GM12878 (cell line): ENCODE data around the gene MEIOB. TPM values are rescaled to one million over a fixed set of nuclear protein-coding genes. Genes with fewer than 3 reads are reported as not detected.

ENCODE experiments used
- ATAC-seq: fragments of 200-7000 bp; cut with Tn5 transposase; 3 replicates; pipeline ENCODE4 v1.9.1; 2020; ENCODE audit warnings: mild to moderate bottlenecking, moderate library complexity
- BruUV-seq: library from RNA; stranded (reverse); fragments of 400-500 nt; replicated peaks from 2 replicates; lab custom pipeline; 2021; lab: Mats Ljungman, UMichigan
- CTCF ChIA-PET: fragments of 300-600 bp; sonication (Branson Sonifier 250); formaldehyde crosslinking; extraction: SDS; loops from one replicate; lab custom pipeline; 2021; ENCODE audit warnings: inconsistent platforms; lab: Yijun Ruan, JAX
- POLR2A ChIA-PET: fragments of 350-600 bp; formaldehyde crosslinking; extraction: SDS; loops from one replicate; lab custom pipeline; 2021; ENCODE audit warnings: inconsistent platforms; lab: Charles Lee
- RAD21 ChIA-PET: fragments of 300-600 bp; sonication (Branson Sonifier 250); formaldehyde crosslinking; loops from one replicate; lab custom pipeline; 2023; ENCODE audit warnings: antibody characterized with exemption; ENCODE audit not compliant: unreplicated experiment; lab: Charles Lee
- SMC1A ChIA-PET: fragments of 300-600 bp; sonication (Branson Sonifier 250); formaldehyde crosslinking; loops from one replicate; lab custom pipeline; 2023; ENCODE audit not compliant: unreplicated experiment, uncharacterized antibody; lab: Charles Lee
- DNase-seq: peaks from one replicate; pipeline ENCODE4 v3.0.0-alpha.2; 2011; ENCODE audit warnings: low read depth, low spot score
- FAIRE-seq: peaks from 3 replicates; lab custom pipeline; 2011; peaks lifted over from hg19 to GRCh38; lab: Jason Lieb, UNC
- H2AFZ ChIP-seq: 2 replicates; pipeline ENCODE4 v1.6.0; 2011; ENCODE audit warnings: low read depth, low read length, control low read depth; ENCODE audit not compliant: control insufficient read depth
- H3K27ac ChIP-seq: 2 replicates; pipeline ENCODE4 v1.5.1; 2011; ENCODE audit warnings: control low read depth; ENCODE audit not compliant: control insufficient read depth, insufficient read depth
- H3K27me3 ChIP-seq, 2 experiments: replicated peaks in 1 of 2; 2 replicates each; pipeline versions ENCODE4 v1.6.0 to v1.6.1; 2011; ENCODE audit warnings: low read length in 1 of 2; ENCODE audit not compliant: control insufficient read depth in 2 of 2, insufficient read depth in 2 of 2
- H3K36me3 ChIP-seq, 2 experiments: 2 replicates each; pipeline ENCODE4 v1.5.1; 2011; ENCODE audit warnings: low read length in 1 of 2; ENCODE audit not compliant: control insufficient read depth in 2 of 2, insufficient read depth in 2 of 2
- H3K4me1 ChIP-seq: 2 replicates; pipeline ENCODE4 v1.6.1; 2011; ENCODE audit warnings: mild to moderate bottlenecking, low read length, moderate library complexity, mixed read lengths; ENCODE audit not compliant: control insufficient read depth, insufficient read depth
- H3K4me2 ChIP-seq: 2 replicates; pipeline ENCODE4 v1.6.0; 2011; ENCODE audit warnings: control low read depth; ENCODE audit not compliant: control insufficient read depth, insufficient read depth
- H3K4me3 ChIP-seq: fragments of 200-600 bp; sonication (generic); 2 replicates; pipeline ENCODE4 v1.5.1; 2016
- H3K79me2 ChIP-seq: 2 replicates; pipeline ENCODE4 v1.6.0; 2011; ENCODE audit warnings: low read length; ENCODE audit not compliant: control insufficient read depth, insufficient read depth
- H3K9ac ChIP-seq: 2 replicates; pipeline ENCODE4 v1.8.0; 2011; ENCODE audit warnings: low read length, control low read depth, mixed read lengths; ENCODE audit not compliant: control insufficient read depth, insufficient read depth
- H3K9me3 ChIP-seq: replicated peaks from 3 replicates; pipeline ENCODE4 v1.5.1; 2011; ENCODE audit warnings: mild to moderate bottlenecking, low read length; ENCODE audit not compliant: control insufficient read depth, insufficient read depth
- H4K20me1 ChIP-seq: 2 replicates; pipeline ENCODE4 v1.6.0; 2011; ENCODE audit not compliant: control insufficient read depth, insufficient read depth
- BCL11A ChIP-seq: IDR thresholded peaks from 2 replicates; pipeline ENCODE4 v1.6.1; 2011; ENCODE audit warnings: low read depth, low read length
- BHLHE40 ChIP-seq, 2 experiments: fragments of 450-650 bp in 1 of 2; IDR thresholded peaks; 2 replicates each; pipeline ENCODE4 v1.6.1; 2011 to 2017; ENCODE audit warnings: low read depth in 2 of 2, borderline replicate concordance in 1 of 2, improper control_type of control experiment in 1 of 2, low read length in 1 of 2, mild to moderate bottlenecking in 1 of 2
- CTCF ChIP-seq, 3 experiments: IDR thresholded peaks in 2 of 3; conservative IDR thresholded peaks in 1 of 3; 2 replicates each; pipeline ENCODE4 v1.5.1; 2011; ENCODE audit warnings: low read depth in 3 of 3, low read length in 3 of 3, mild to moderate bottlenecking in 3 of 3, control low read depth in 2 of 3, moderate library complexity in 2 of 3, inconsistent platforms in 1 of 3, mixed read lengths in 1 of 3; ENCODE audit not compliant: control insufficient read depth in 2 of 3, insufficient read depth in 1 of 3; ENCODE audit errors: extremely low read depth in 1 of 3
- E4F1 ChIP-seq: fragments of 450-650 bp; IDR thresholded peaks from 2 replicates; pipeline ENCODE4 v1.6.1; 2018; ENCODE audit warnings: borderline replicate concordance, mild to moderate bottlenecking; ENCODE audit not compliant: partially characterized antibody
- HDGF ChIP-seq: fragments of 450-650 bp; IDR thresholded peaks from 2 replicates; pipeline ENCODE4 v1.6.1; 2016; ENCODE audit warnings: antibody characterized with exemption
- IKZF1 ChIP-seq: fragments of 450-650 bp; conservative IDR thresholded peaks from 2 replicates; pipeline ENCODE4 v1.6.1; 2017; ENCODE audit warnings: antibody characterized with exemption, mild to moderate bottlenecking
- JUND ChIP-seq: IDR thresholded peaks from 2 replicates; pipeline ENCODE4 v1.6.1; 2012; ENCODE audit warnings: low read depth, mild to moderate bottlenecking, low read length, improper control_type of control experiment, moderate library complexity
- NBN ChIP-seq: fragments of 450-650 bp; IDR thresholded peaks from 2 replicates; pipeline ENCODE4 v1.6.1; 2016
- NFYA ChIP-seq: IDR thresholded peaks from 2 replicates; pipeline ENCODE4 v1.6.1; 2011; ENCODE audit warnings: low read depth, mild to moderate bottlenecking, low read length, improper control_type of control experiment, borderline replicate concordance
- NRF1 ChIP-seq: conservative IDR thresholded peaks from 2 replicates; pipeline ENCODE4 v1.6.1; 2011; ENCODE audit warnings: mild to moderate bottlenecking, low read depth, low read length, improper control_type of control experiment
- PAX5 ChIP-seq: IDR thresholded peaks from 2 replicates; pipeline ENCODE4 v1.6.1; 2011; ENCODE audit warnings: low read depth, low read length, borderline replicate concordance
- STAT1 ChIP-seq: fragments of 450-650 bp; conservative IDR thresholded peaks from 2 replicates; pipeline ENCODE4 v1.6.1; 2014; ENCODE audit warnings: antibody characterized with exemption, mild to moderate bottlenecking
- SUPT20H ChIP-seq: IDR thresholded peaks from 2 replicates; pipeline ENCODE4 v1.6.1; 2011; ENCODE audit warnings: low read depth, mild to moderate bottlenecking, low read length, moderate library complexity, borderline replicate concordance; ENCODE audit not compliant: control insufficient read depth
- YBX1 ChIP-seq: fragments of 450-650 bp; IDR thresholded peaks from 2 replicates; pipeline ENCODE4 v1.6.1; 2016; ENCODE audit warnings: antibody characterized with exemption
- ZBTB11 ChIP-seq: fragments of 450-650 bp; formaldehyde crosslinking; IDR thresholded peaks from 2 replicates; pipeline ENCODE4 v1.5.0; 2022; ENCODE audit warnings: mild to moderate bottlenecking, missing genetic modification characterization
- ZZZ3 ChIP-seq: IDR thresholded peaks from 2 replicates; pipeline ENCODE4 v1.6.1; 2011; ENCODE audit warnings: low read depth; ENCODE audit not compliant: control insufficient read depth, insufficient read length
- WGBS: methylation state at CpG from one replicate; pipeline ENCODE4 v1.1.6; 2016; ENCODE audit warnings: low lambda C conversion rate; ENCODE audit not compliant: insufficient replicate concordance, insufficient coverage; ENCODE audit errors: missing lambda C conversion rate; 5-methylcytosine and 5-hydroxymethylcytosine counted together
- in situ Hi-C: fragments of 300-500 bp; cut with MboI; formaldehyde crosslinking; loops from 9 replicates; pipeline ENCODE4 v1.14.3; 2018; ENCODE audit warnings: mixed read lengths
- intact Hi-C: fragments of 100-400 bp; cut with micrococcal nuclease; formaldehyde crosslinking; loops from one replicate; pipeline ENCODE4 v1.14.2; 2022; ENCODE audit not compliant: unreplicated experiment
- polyA plus RNA-seq, 11 experiments: library from polyadenylated mRNA; depleted of rRNA in 4 of 11; unstranded in 6 of 11; stranded (reverse) in 5 of 11; fragments of >200 nt; fragmentation: Nextera tagmentation in 4 of 11; fragmentation: Illumina TruSeq in 1 of 11; extraction: Ambion mirVana in 4 of 11; extraction: Trizol in 1 of 11; gene quantifications; 1 replicate in 1 of 11; 2 replicates in 10 of 11; pipeline versions ENCODE4 v1.2.1 to v1.2.3, GENCODE V29; 2011 to 2016; ENCODE audit warnings: inconsistent platforms in 2 of 11, missing spikeins in 2 of 11, low read depth in 1 of 11
- total RNA-seq, 4 experiments: library from RNA; depleted of rRNA in 3 of 4; stranded (reverse); fragments of >200 nt in 3 of 4; fragmentation: Illumina TruSeq in 1 of 4; extraction: Trizol in 1 of 4; gene quantifications; 2 replicates each; pipeline versions ENCODE4 v1.2.1 to v1.2.3, GENCODE V29; 2013 to 2021

Gene MEIOB
- total and polyA plus RNA-seq, 10 of the 15 experiments (the other 5 are each of a cell fraction or from before 2014, with no cell fraction given): 0.04 to 0.26 (median 0.09) TPM; not detected in 5

GRCh38 chr16:1858189-1858865, 13.6 kb downstream of the MEIOB start:
- no peak overlapping the region for H3K4me2 ChIP-seq
- no peaks in the 10 kb centered on the region for H3K36me3 ChIP-seq
- H3K9me3 ChIP-seq: no peaks in the 10 kb centered on the region
- FAIRE-seq (no peak), ATAC-seq (no peak), DNase-seq (no peak)
- no TSS peak for BruUV-seq
- H3K27ac ChIP-seq: no peak overlapping the region
- 20% methylated on average over 8 of the region's 8 CpGs for WGBS
- no peak overlapping the region for H3K4me3 ChIP-seq
- H2AFZ ChIP-seq: no peak overlapping the region
- H4K20me1 ChIP-seq: no peaks in the 10 kb centered on the region
- in situ Hi-C loops (no loop called here), intact Hi-C loops (no loop called here)
- ChIA-PET CTCF (interaction anchor here (1.1 kb wide), 2 partner anchors 10 to 73 kb away, joined by 3 read pairs; no protein-coding TSS in a partner anchor), POLR2A (interaction anchor here (0.8 kb wide), 1 partner anchor 78 kb away, joined by 3 read pairs; no protein-coding TSS in a partner anchor), RAD21 (no interaction called here), SMC1A (interaction anchor here (0.9 kb wide), 1 partner anchor 12 kb away, joined by 4 read pairs; no protein-coding TSS in a partner anchor)
- peaks cover 3 to 6% of the 10 kb centered on the region in 2 experiments; a peak in 3 of 4 replicates for H3K27me3 ChIP-seq
- H3K79me2 ChIP-seq: no peaks in the 10 kb centered on the region
- H3K4me1 ChIP-seq: no peaks in the 10 kb centered on the region
- no peak overlapping the region for H3K9ac ChIP-seq
- TF ChIP-seq STAT1 (no peak), BHLHE40 (IDR thresholded peaks at IDR 0.05; ENCODE audit: borderline replicate concordance in 1 of 2, low read depth in 2 of 2, low read length in 1 of 2) (no peak), ZZZ3 (no peak), ZBTB11 (CRISPR knock-in tag) (no peak), NRF1 (no peak), CTCF (IDR thresholded peaks at IDR 0.05 in 2 of 3, conservative IDR thresholded peaks at IDR 0.05 in 1 of 3; ENCODE audit: control insufficient read depth in 2 of 3, extremely low read depth in 1 of 3, insufficient read depth in 1 of 3, low read depth in 3 of 3, low read length in 3 of 3) (no peak), SUPT20H (no peak), NBN (no peak), JUND (no peak), YBX1 (no peak), PAX5 (no peak), NFYA (no peak), BCL11A (no peak), HDGF (no peak), E4F1 (no peak), IKZF1 (no peak)
